H9 (cell line): ENCODE results near the gene IFNA6. TPM values are rescaled to one million over a fixed set of nuclear protein-coding genes. Genes with fewer than 3 reads are reported as not detected.

ENCODE experiments used
- DNase-seq: peaks from one replicate; pipeline ENCODE4 v3.0.0-alpha.2; 2017
- H2AFZ ChIP-seq: one replicate; pipeline ENCODE4 v1.6.1; 2013; ENCODE audit warnings: mild to moderate bottlenecking, low read length, control low read depth, moderate library complexity
- H2AK5ac ChIP-seq: 2 replicates; pipeline ENCODE4 v1.6.1; 2013; ENCODE audit warnings: low read length, control low read depth, mixed read lengths; ENCODE audit not compliant: insufficient read length
- H2BK120ac ChIP-seq: one replicate; pipeline ENCODE4 v1.6.1; 2013; ENCODE audit warnings: low read depth, mild to moderate bottlenecking, low read length, control low read depth, inconsistent platforms; ENCODE audit not compliant: poor library complexity, severe bottlenecking
- H2BK12ac ChIP-seq: 2 replicates; pipeline ENCODE4 v1.6.1; 2013; ENCODE audit warnings: low read length, control low read depth, mixed read lengths, low read depth; ENCODE audit not compliant: insufficient read length
- H2BK15ac ChIP-seq: 2 replicates; pipeline ENCODE4 v1.6.1; 2013; ENCODE audit warnings: low read depth, low read length, control low read depth
- H2BK20ac ChIP-seq: one replicate; pipeline ENCODE4 v1.6.1; 2013; ENCODE audit warnings: low read depth, mild to moderate bottlenecking, low read length, control low read depth, inconsistent platforms; ENCODE audit not compliant: poor library complexity, severe bottlenecking
- H2BK5ac ChIP-seq: 2 replicates; pipeline ENCODE4 v1.6.1; 2013; ENCODE audit warnings: low read length, control low read depth, mixed read lengths; ENCODE audit not compliant: insufficient read length
- H3K14ac ChIP-seq: 2 replicates; pipeline ENCODE4 v1.6.1; 2013; ENCODE audit warnings: low read length, control low read depth; ENCODE audit not compliant: insufficient read depth
- H3K18ac ChIP-seq: 2 replicates; pipeline ENCODE4 v1.6.1; 2013; ENCODE audit warnings: low read depth, mild to moderate bottlenecking, mixed read lengths, low read length, control low read depth; ENCODE audit not compliant: insufficient read length
- H3K23ac ChIP-seq: 2 replicates; pipeline ENCODE4 v1.6.1; 2013; ENCODE audit warnings: low read length, control low read depth, mixed read lengths, low read depth; ENCODE audit not compliant: insufficient read length
- H3K23me2 ChIP-seq: 2 replicates; pipeline ENCODE4 v1.6.1; 2013; ENCODE audit warnings: low read depth, mild to moderate bottlenecking, mixed read lengths, low read length, control low read depth; ENCODE audit not compliant: insufficient read length, poor library complexity, severe bottlenecking
- H3K27ac ChIP-seq: 2 replicates; pipeline ENCODE4 v1.5.1; 2013; ENCODE audit warnings: low read length, control low read depth, mixed read lengths, low read depth; ENCODE audit not compliant: insufficient read length
- H3K27me3 ChIP-seq: 2 replicates; pipeline ENCODE4 v1.6.1; 2013; ENCODE audit warnings: low read length, control low read depth, inconsistent platforms; ENCODE audit not compliant: insufficient read depth
- H3K4ac ChIP-seq: 2 replicates; pipeline ENCODE4 v1.6.1; 2013; ENCODE audit warnings: low read depth, mild to moderate bottlenecking, control low read depth, inconsistent platforms, low read length, moderate library complexity
- H3K4me1 ChIP-seq: 2 replicates; pipeline ENCODE4 v1.6.1; 2013; ENCODE audit warnings: low read length, control low read depth, inconsistent platforms; ENCODE audit not compliant: insufficient read depth
- H3K4me2 ChIP-seq: 2 replicates; pipeline ENCODE4 v1.6.1; 2013; ENCODE audit warnings: low read length, control low read depth, mixed read lengths; ENCODE audit not compliant: insufficient read length, insufficient read depth
- H3K56ac ChIP-seq: 2 replicates; pipeline ENCODE4 v1.6.1; 2013; ENCODE audit warnings: low read depth, mild to moderate bottlenecking, mixed read lengths, low read length, control low read depth; ENCODE audit not compliant: insufficient read length
- H3K79me1 ChIP-seq: 2 replicates; pipeline ENCODE4 v1.6.1; 2013; ENCODE audit warnings: low read depth, mild to moderate bottlenecking, moderate library complexity, low read length, control low read depth, inconsistent platforms; ENCODE audit not compliant: insufficient read depth, poor library complexity, severe bottlenecking
- H3K79me2 ChIP-seq: 2 replicates; pipeline ENCODE4 v1.6.1; 2013; ENCODE audit warnings: low read length, control low read depth, inconsistent platforms; ENCODE audit not compliant: insufficient read depth
- H3K9ac ChIP-seq: 2 replicates; pipeline ENCODE4 v1.6.1; 2013; ENCODE audit warnings: low read length, control low read depth, mixed read lengths; ENCODE audit not compliant: insufficient read length; ENCODE audit errors: extremely low read depth
- H3K9me3 ChIP-seq: one replicate; pipeline ENCODE4 v1.6.1; 2013; ENCODE audit warnings: low read depth, low read length, inconsistent platforms; ENCODE audit not compliant: control insufficient read depth
- H3T11ph ChIP-seq: one replicate; pipeline ENCODE4 v1.6.1; 2013; ENCODE audit warnings: mild to moderate bottlenecking, low read length, control low read depth, inconsistent platforms
- H4K20me1 ChIP-seq: one replicate; pipeline ENCODE4 v1.6.1; 2013; ENCODE audit not compliant: control insufficient read depth, insufficient read length, insufficient read depth
- H4K5ac ChIP-seq: 2 replicates; pipeline ENCODE4 v1.6.1; 2013; ENCODE audit warnings: low read depth, mild to moderate bottlenecking, mixed read lengths, low read length, control low read depth; ENCODE audit not compliant: insufficient read length
- H4K8ac ChIP-seq: replicated peaks from 2 replicates; pipeline ENCODE4 v1.6.1; 2013; ENCODE audit warnings: low read length, control low read depth, mixed read lengths, low read depth; ENCODE audit not compliant: insufficient read length
- H4K91ac ChIP-seq: 2 replicates; pipeline ENCODE4 v1.6.1; 2013; ENCODE audit warnings: low read depth, mild to moderate bottlenecking, moderate library complexity, mixed read lengths, low read length, control low read depth; ENCODE audit not compliant: insufficient read length
- H3K27ac Mint-ChIP-seq, 3 experiments: 2 replicates in 2 of 3; 3 replicates in 1 of 3; pipeline ENCODE4 v1.8.0; 2020 to 2021; ENCODE audit warnings: mixed read lengths in 3 of 3, mild to moderate bottlenecking in 1 of 3, moderate library complexity in 1 of 3
- H3K27me3 Mint-ChIP-seq: 2 replicates; pipeline ENCODE4 v1.8.0; 2021; ENCODE audit warnings: low read depth, mild to moderate bottlenecking, moderate library complexity, mixed read lengths
- H3K36me3 Mint-ChIP-seq, 3 experiments: 2 replicates in 2 of 3; 3 replicates in 1 of 3; pipeline ENCODE4 v1.8.0; 2020 to 2021; ENCODE audit warnings: low read depth in 3 of 3, mixed read lengths in 3 of 3; ENCODE audit not compliant: insufficient read depth in 1 of 3
- H3K4me1 Mint-ChIP-seq, 2 experiments: 2 replicates each; pipeline ENCODE4 v1.8.0; 2020; ENCODE audit warnings: mixed read lengths in 2 of 2
- H3K4me3 Mint-ChIP-seq, 2 experiments: 2 replicates in 1 of 2; 3 replicates in 1 of 2; pipeline ENCODE4 v1.8.0; 2020 to 2021; ENCODE audit warnings: mild to moderate bottlenecking in 2 of 2, mixed read lengths in 2 of 2, moderate library complexity in 1 of 2
- H3K9me3 Mint-ChIP-seq, 2 experiments: 2 replicates in 1 of 2; 3 replicates in 1 of 2; pipeline ENCODE4 v1.8.0; 2020; ENCODE audit warnings: mild to moderate bottlenecking in 2 of 2, mixed read lengths in 2 of 2, moderate library complexity in 1 of 2
- WGBS: extraction: QIAGEN DNeasy Blood & Tissue Kit; methylation state at CpG from one replicate; pipeline ENCODE4 v1.1.7; 2013; ENCODE audit warnings: missing lambda C conversion rate, low lambda C conversion rate, mixed read lengths; ENCODE audit not compliant: insufficient read length; ENCODE audit errors: extremely low coverage; 5-methylcytosine and 5-hydroxymethylcytosine counted together
- total RNA-seq: library from RNA; stranded (reverse); gene quantifications from 2 replicates; pipeline ENCODE4 v1.2.1, GENCODE V29; 2021
- TF ChIP-seq, protein P1 (sequence below): fragments of 200-600 bp; sonication (generic); conservative IDR thresholded peaks from 3 replicates; pipeline ENCODE4 v1.8.0; 2021; ENCODE audit warnings: antibody characterized with exemption, mild to moderate bottlenecking

IFNA6 gene
- total RNA-seq, 1 experiment from 2014 or later: not detected

- Histone ChIP-seq H3K4me1 (no peaks in the 10 kb centered on the region), H3K79me2 (no peaks in the 10 kb centered on the region), H3K56ac (no peak overlapping the region), H3K23me2 (no peaks in the 10 kb centered on the region), H3K4ac (no peak overlapping the region), H2BK5ac (no peak overlapping the region), H4K20me1 (no peaks in the 10 kb centered on the region), H2BK120ac (no peak overlapping the region), H3K9me3 (no peaks in the 10 kb centered on the region), H3K23ac (no peak overlapping the region), H3K14ac (no peak overlapping the region), H3K27me3 (no peaks in the 10 kb centered on the region), H2AFZ (no peak overlapping the region), H3T11ph (no peak overlapping the region), H2BK20ac (no peak overlapping the region), H3K18ac (no peak overlapping the region), H4K5ac (no peak overlapping the region), H4K8ac (no peak overlapping the region), H3K27ac (no peak overlapping the region), H4K91ac (no peak overlapping the region), H2BK12ac (no peak overlapping the region), H3K9ac (no peak overlapping the region), H2AK5ac (no peak overlapping the region), H2BK15ac (no peak overlapping the region), H3K79me1 (no peaks in the 10 kb centered on the region), H3K4me2 (no peak overlapping the region)
- Mint-ChIP-seq H3K27me3 (no peaks in the 10 kb centered on the region), H3K4me1 (no peaks in the 10 kb centered on the region), H3K9me3 (no peaks in the 10 kb centered on the region), H3K27ac (no peak overlapping the region), H3K4me3 (no peak overlapping the region), H3K36me3 (peaks cover 0 to 3% (median 0%) of the 10 kb centered on the region in 3 experiments; a peak in 1 of 7 replicates)
- no peak for DNase-seq
- WGBS: no CpG with 5 or more reads among the region's 4 CpGs
- TF ChIP-seq, protein P1, sequence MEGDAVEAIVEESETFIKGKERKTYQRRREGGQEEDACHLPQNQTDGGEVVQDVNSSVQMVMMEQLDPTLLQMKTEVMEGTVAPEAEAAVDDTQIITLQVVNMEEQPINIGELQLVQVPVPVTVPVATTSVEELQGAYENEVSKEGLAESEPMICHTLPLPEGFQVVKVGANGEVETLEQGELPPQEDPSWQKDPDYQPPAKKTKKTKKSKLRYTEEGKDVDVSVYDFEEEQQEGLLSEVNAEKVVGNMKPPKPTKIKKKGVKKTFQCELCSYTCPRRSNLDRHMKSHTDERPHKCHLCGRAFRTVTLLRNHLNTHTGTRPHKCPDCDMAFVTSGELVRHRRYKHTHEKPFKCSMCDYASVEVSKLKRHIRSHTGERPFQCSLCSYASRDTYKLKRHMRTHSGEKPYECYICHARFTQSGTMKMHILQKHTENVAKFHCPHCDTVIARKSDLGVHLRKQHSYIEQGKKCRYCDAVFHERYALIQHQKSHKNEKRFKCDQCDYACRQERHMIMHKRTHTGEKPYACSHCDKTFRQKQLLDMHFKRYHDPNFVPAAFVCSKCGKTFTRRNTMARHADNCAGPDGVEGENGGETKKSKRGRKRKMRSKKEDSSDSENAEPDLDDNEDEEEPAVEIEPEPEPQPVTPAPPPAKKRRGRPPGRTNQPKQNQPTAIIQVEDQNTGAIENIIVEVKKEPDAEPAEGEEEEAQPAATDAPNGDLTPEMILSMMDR: no peak
Measured at GRCh38 chr9:21324047-21324446, 26.6 kb downstream of the IFNA6 start.
